ENCODE measurements around the gene ENTPD7.
"Not testable (repeated sequence)": the region's sequence is repeated elsewhere in the genome, so short reads cannot be mapped to it uniquely, and the experiment has no call there.

- not testable (repeated sequence) for TF ChIP-seq POLR2A, CTCF, EP300 (IDR thresholded peaks at IDR 0.05)
These were observed 86.9 kb downstream of the ENTPD7 start for GRCh38 chr10:99746166-99746565.
